Karpas-422 (cell line): ENCODE data around the gene GRM7. TPM values are rescaled to one million over a fixed set of nuclear protein-coding genes. Genes with fewer than 3 reads are reported as not detected.

Experiments used
- DNase-seq: peaks from one replicate; pipeline ENCODE4 v3.0.0-alpha.2; 2015
- H2AFZ ChIP-seq: fragments of 200-600 bp; sonication (generic); 2 replicates; pipeline ENCODE4 v1.6.1; 2014; ENCODE audit warnings: antibody characterized with exemption, low read length, mixed read lengths
- H3K27ac ChIP-seq: fragments of 200-600 bp; sonication (generic); 2 replicates; pipeline ENCODE4 v1.5.1; 2014; ENCODE audit warnings: mild to moderate bottlenecking, low read length, moderate library complexity
- H3K27me3 ChIP-seq: fragments of 200-600 bp; sonication (generic); 2 replicates; pipeline ENCODE4 v1.6.1; 2014; ENCODE audit warnings: low read length, mixed read lengths
- H3K36me3 ChIP-seq: fragments of 200-600 bp; sonication (generic); 2 replicates; pipeline ENCODE4 v1.6.1; 2014; ENCODE audit warnings: low read length, mixed read lengths; ENCODE audit not compliant: insufficient read depth
- H3K4me1 ChIP-seq: fragments of 200-600 bp; sonication (generic); 2 replicates; pipeline ENCODE4 v1.6.1; 2014; ENCODE audit warnings: mild to moderate bottlenecking, low read length, mixed read lengths
- H3K4me2 ChIP-seq: fragments of 200-600 bp; sonication (generic); 2 replicates; pipeline ENCODE4 v1.6.1; 2014; ENCODE audit warnings: low read length, low read depth, mild to moderate bottlenecking; ENCODE audit not compliant: poor library complexity, severe bottlenecking
- H3K4me3 ChIP-seq: fragments of 200-600 bp; sonication (generic); 2 replicates; pipeline ENCODE4 v1.5.1; 2014; ENCODE audit warnings: mild to moderate bottlenecking, antibody characterized with exemption, low read length, mixed read lengths
- H3K79me2 ChIP-seq: fragments of 200-600 bp; sonication (generic); 2 replicates; pipeline ENCODE4 v1.6.1; 2014; ENCODE audit warnings: mild to moderate bottlenecking, low read length, mixed read lengths
- H3K9ac ChIP-seq: fragments of 200-600 bp; sonication (generic); 2 replicates; pipeline ENCODE4 v1.6.0; 2014; ENCODE audit warnings: low read length
- H3K9me2 ChIP-seq: fragments of 200-600 bp; sonication (generic), shearing (Covaris generic); replicated peaks from 2 replicates; pipeline ENCODE4 v1.6.0; 2014; ENCODE audit warnings: mild to moderate bottlenecking, low read length, moderate library complexity; ENCODE audit not compliant: insufficient read depth
- H3K9me3 ChIP-seq: fragments of 300-700, 200-600 bp; sonication (generic); 2 replicates; pipeline ENCODE4 v1.6.1; 2014; ENCODE audit warnings: low read length, mixed read lengths
- H4K20me1 ChIP-seq: fragments of 200-600 bp; sonication (generic); 2 replicates; pipeline ENCODE4 v1.6.1; 2014; ENCODE audit warnings: mild to moderate bottlenecking, antibody characterized with exemption, low read length, low read depth; ENCODE audit not compliant: insufficient read depth
- total RNA-seq: library from RNA; depleted of rRNA; stranded (reverse); fragments of >200 nt; shearing (Covaris generic); gene quantifications from 2 replicates; pipeline ENCODE4 v1.2.3, GENCODE V29; 2014; ENCODE audit warnings: low replicate concordance

GRM7 gene
- total RNA-seq, 1 experiment from 2014 or later: not detected

DNA sequence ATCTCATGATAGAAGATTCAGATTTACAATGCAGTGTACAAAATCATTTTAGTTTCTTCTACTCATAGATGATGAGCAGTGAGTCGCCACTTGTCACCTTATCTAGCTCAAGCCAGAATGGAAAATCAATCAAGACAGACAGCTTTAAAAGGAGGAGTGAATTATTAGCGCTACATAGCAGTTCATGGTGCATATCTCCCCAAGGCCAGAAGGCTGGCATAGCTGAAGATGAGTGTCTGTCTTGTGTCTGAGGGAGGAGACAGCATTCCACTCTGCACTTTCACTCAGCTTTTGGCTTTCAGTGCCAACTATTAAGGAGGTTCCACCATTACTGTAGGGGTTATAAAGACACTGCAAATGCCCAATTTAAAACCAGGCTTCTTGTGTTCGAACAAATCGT is 836.6 kb downstream of the GRM7 start:
- no peaks in the 10 kb centered on the region for H3K27me3 ChIP-seq
- H2AFZ ChIP-seq: no peak overlapping the region
- no peak overlapping the region for H3K9ac ChIP-seq
- DNase-seq: no peak
- H3K9me3 ChIP-seq: no peaks in the 10 kb centered on the region; the same call in 1 of the 2 replicates
- H3K4me3 ChIP-seq: no peak overlapping the region
- no peaks in the 10 kb centered on the region for H3K79me2 ChIP-seq
- no peaks in the 10 kb centered on the region for H3K36me3 ChIP-seq
- H3K9me2 ChIP-seq: no peaks in the 10 kb centered on the region
- H3K4me1 ChIP-seq: no peaks in the 10 kb centered on the region
- no peak overlapping the region for H3K4me2 ChIP-seq
- H4K20me1 ChIP-seq: no peaks in the 10 kb centered on the region
- no peak overlapping the region for H3K27ac ChIP-seq

DNA sequence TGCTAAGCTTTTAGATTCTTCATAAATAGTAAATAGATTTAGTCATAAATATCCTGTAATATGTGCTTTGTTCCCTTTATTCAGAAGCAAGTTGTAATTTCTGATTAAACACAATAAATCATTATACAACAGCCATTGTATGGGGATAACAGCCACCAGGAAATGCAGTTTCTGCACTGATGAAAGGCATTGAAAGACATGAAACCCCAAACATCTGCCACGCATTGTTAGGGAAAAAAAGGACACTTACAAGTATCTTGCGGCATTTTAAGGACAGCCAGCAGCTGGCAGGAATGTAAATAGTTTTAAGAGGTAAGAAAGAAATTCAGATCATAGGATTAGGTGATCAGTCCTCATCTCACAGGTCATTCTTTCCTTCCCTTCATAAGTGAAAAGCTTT is 839.6 kb downstream of the GRM7 start:
- Histone ChIP-seq H3K27ac (no peak overlapping the region), H4K20me1 (no peaks in the 10 kb centered on the region), H3K4me1 (no peaks in the 10 kb centered on the region), H3K79me2 (no peaks in the 10 kb centered on the region), H3K9me3 (peaks cover 5% of the 10 kb centered on the region; the same call in 1 of the 2 replicates), H3K27me3 (no peaks in the 10 kb centered on the region), H3K9ac (no peak overlapping the region), H3K9me2 (no peaks in the 10 kb centered on the region), H3K36me3 (no peaks in the 10 kb centered on the region), H2AFZ (no peak overlapping the region), H3K4me3 (no peak overlapping the region), H3K4me2 (no peak overlapping the region)
- DNase-seq: no peak

DNA sequence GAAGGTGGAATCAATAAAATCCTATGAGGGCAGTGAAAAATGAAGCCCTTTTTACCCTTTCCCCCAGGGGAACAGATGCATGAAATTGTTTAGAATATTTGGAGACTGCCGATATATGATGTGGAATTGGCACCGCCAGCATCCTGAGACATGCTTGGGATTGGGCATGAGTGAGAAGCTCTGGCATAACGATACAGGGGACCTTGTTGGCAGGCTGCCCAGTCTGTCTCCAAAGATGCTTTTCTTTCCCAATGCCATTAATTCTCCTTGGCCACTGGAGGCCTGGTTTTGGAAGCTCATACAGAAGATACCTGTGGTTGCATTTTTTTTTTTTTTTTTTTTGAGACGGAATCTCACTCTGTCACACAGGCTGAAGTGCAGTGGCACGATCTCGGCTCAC is 840.1 kb downstream of the GRM7 start:
- no peak overlapping the region for H3K9ac ChIP-seq
- no peak for DNase-seq
- no peaks in the 10 kb centered on the region for H3K79me2 ChIP-seq
- H4K20me1 ChIP-seq: no peaks in the 10 kb centered on the region
- no peak overlapping the region for H3K4me3 ChIP-seq
- no peak overlapping the region for H3K4me2 ChIP-seq
- H2AFZ ChIP-seq: no peak overlapping the region
- H3K4me1 ChIP-seq: no peaks in the 10 kb centered on the region
- no peak overlapping the region for H3K27ac ChIP-seq
- no peaks in the 10 kb centered on the region for H3K36me3 ChIP-seq
- peaks cover 7% of the 10 kb centered on the region; the same call in 1 of the 2 replicates for H3K9me3 ChIP-seq
- H3K9me2 ChIP-seq: no peaks in the 10 kb centered on the region
- H3K27me3 ChIP-seq: no peaks in the 10 kb centered on the region

DNA sequence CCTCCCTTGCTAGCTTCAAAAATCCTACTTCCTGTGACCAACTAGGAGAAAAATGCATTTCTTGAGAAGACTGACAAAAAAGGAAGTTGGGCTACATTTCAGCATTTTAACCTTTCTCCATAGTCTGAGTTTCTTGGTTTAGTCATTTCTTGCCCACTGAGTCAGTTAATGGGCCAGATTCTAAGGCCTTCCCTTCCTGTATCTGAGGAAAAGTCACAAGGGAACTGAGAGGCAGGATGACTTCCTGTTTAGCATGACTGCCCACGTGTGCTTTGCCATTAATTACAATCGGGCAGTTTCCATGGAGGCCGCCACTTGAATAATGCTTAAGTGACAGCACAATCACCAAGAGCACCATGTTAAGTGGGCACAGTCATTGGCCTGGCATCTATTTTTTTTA is 846.3 kb downstream of the GRM7 start:
- no peak for DNase-seq
- no peaks in the 10 kb centered on the region for H3K27me3 ChIP-seq
- H3K4me3 ChIP-seq: no peak overlapping the region
- no peaks in the 10 kb centered on the region for H3K36me3 ChIP-seq
- H3K4me2 ChIP-seq: no peak overlapping the region
- H3K4me1 ChIP-seq: no peaks in the 10 kb centered on the region
- H3K27ac ChIP-seq: no peak overlapping the region
- H3K9me3 ChIP-seq: peaks cover 7% of the 10 kb centered on the region
- no peak overlapping the region for H2AFZ ChIP-seq
- H3K9me2 ChIP-seq: no peaks in the 10 kb centered on the region
- H3K9ac ChIP-seq: no peak overlapping the region
- no peaks in the 10 kb centered on the region for H4K20me1 ChIP-seq
- H3K79me2 ChIP-seq: no peaks in the 10 kb centered on the region

DNA sequence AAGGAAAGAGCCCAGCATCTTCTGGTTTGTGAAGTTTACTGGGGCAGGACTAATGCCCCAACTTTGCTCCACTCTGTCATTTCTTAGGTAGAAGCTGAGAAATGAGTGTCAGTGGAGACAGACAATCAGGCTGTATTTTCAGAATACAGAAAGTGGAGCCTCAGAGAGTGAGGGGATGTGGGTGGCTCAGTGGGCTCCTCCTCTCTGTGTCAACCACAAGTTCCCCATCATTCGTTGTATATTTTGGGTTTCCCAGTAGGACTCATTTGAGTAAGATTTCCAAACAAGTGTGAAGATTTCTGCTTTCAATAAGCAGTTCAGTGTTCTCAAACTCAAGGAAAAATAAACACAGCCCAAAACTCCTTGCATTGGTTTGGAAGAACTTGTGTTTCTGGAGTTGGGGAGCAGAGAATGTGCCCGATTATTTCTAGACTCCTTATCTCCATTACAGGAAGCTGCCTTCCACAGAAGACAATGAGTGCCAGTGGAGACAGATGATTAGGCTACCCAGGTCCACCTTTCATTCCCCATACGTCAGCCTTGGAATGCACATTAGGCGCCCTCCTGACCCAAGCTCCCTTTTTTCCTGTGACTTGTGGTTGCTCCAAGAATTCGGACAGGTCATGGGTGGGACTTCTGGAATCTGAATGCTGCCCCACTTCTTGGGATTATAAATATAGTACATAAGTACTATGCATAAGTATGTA is 848.6 kb downstream of the GRM7 start:
- Histone ChIP-seq H3K27ac (no peak overlapping the region), H4K20me1 (no peaks in the 10 kb centered on the region), H3K36me3 (no peaks in the 10 kb centered on the region), H2AFZ (no peak overlapping the region), H3K4me3 (no peak overlapping the region), H3K4me2 (no peak overlapping the region), H3K27me3 (no peaks in the 10 kb centered on the region), H3K4me1 (no peaks in the 10 kb centered on the region), H3K9me2 (no peaks in the 10 kb centered on the region), H3K79me2 (no peaks in the 10 kb centered on the region), H3K9ac (no peak overlapping the region), H3K9me3 (peaks cover 7% of the 10 kb centered on the region)
- no peak for DNase-seq

DNA sequence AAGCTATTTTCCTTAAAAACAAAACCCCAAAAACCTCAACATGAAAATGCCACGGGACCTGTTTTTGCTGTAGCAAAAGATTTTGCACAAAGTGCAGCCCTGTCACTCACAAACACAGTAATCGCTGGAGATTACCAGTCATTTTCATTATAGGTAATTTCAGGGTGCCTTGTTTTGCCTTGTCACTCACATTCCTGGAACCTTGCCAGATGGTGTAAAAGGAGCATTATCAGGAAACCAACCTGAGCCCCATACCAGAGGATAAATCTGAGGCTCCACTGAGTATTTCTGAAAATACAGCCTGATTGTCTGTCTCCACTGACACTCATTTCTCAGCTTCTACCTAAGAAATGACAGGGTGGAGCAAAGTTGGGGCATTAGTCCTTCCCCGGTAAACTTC is 849.4 kb downstream of the GRM7 start:
- Histone ChIP-seq H3K4me3 (no peak overlapping the region), H3K27ac (no peak overlapping the region), H2AFZ (no peak overlapping the region), H3K27me3 (no peaks in the 10 kb centered on the region), H3K79me2 (no peaks in the 10 kb centered on the region), H3K4me1 (no peaks in the 10 kb centered on the region), H4K20me1 (no peaks in the 10 kb centered on the region), H3K9me3 (peaks cover 4% of the 10 kb centered on the region), H3K9ac (no peak overlapping the region), H3K9me2 (no peaks in the 10 kb centered on the region), H3K4me2 (no peak overlapping the region), H3K36me3 (no peaks in the 10 kb centered on the region)
- DNase-seq: no peak

DNA sequence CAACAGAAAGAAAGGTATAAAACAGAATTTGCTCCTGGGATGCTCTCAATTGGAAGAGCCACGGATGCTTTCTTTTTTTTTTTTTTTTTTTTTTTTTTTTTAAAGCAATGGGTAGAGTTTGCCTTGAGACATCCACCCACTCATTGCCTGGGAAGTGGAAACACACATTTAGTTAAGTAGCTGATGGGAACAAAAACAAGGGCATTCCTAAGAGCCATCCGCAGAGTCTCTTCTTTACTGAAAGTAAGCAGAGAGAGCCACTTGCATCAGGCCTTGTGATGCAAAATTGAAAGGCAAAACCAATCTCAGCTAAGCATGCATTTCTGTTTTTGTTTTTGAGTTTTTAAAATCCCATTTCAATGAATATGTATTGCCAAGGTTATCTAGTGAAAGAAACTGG is 852.8 kb downstream of the GRM7 start:
- H3K36me3 ChIP-seq: no peaks in the 10 kb centered on the region
- no peaks in the 10 kb centered on the region for H3K79me2 ChIP-seq
- H3K27me3 ChIP-seq: no peaks in the 10 kb centered on the region
- H3K9me2 ChIP-seq: no peaks in the 10 kb centered on the region
- no peak for DNase-seq
- no peak overlapping the region for H3K4me2 ChIP-seq
- no peak overlapping the region for H3K27ac ChIP-seq
- H3K9me3 ChIP-seq: no peaks in the 10 kb centered on the region
- H3K4me1 ChIP-seq: no peaks in the 10 kb centered on the region
- no peak overlapping the region for H3K9ac ChIP-seq
- no peak overlapping the region for H2AFZ ChIP-seq
- no peak overlapping the region for H3K4me3 ChIP-seq
- no peaks in the 10 kb centered on the region for H4K20me1 ChIP-seq

DNA sequence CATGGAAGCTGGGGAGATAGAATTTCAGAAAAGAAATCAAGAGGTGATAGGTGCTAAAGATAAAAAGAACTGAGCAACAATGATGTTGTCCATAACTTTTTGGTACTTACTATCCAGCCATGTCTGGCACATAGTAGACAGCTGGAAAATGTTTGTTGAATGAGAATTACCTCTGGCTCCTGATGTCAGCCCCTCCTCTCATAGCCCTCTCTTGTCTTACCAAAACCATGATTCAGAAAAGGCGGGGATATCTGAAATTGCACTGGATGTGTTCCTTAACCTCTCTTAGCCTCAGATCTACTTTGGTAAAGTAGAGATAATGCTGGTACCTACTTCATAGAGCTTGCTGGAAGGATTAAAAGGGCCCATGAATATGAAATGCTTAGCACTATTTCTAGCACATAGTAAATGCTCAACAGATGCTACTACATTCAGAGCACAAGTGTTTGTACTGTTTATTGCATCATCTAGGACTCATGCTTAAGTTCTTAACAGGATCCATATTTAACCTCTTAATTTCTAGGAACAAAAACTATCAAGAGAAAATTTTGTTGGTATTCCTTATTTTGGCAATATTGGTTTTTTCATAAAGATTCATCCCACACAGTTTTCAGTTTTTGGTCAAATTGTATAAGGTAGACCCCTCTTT is 859.9 kb downstream of the GRM7 start:
- Histone ChIP-seq H3K4me1 (no peaks in the 10 kb centered on the region), H3K79me2 (no peaks in the 10 kb centered on the region), H4K20me1 (no peaks in the 10 kb centered on the region), H3K36me3 (no peaks in the 10 kb centered on the region), H3K27ac (no peak overlapping the region), H3K4me3 (no peak overlapping the region), H3K4me2 (no peak overlapping the region), H3K9me3 (no peaks in the 10 kb centered on the region), H3K9ac (no peak overlapping the region), H3K9me2 (no peaks in the 10 kb centered on the region), H3K27me3 (no peaks in the 10 kb centered on the region), H2AFZ (no peak overlapping the region)
- no peak for DNase-seq
